Ovary (tissue), 9 donors: Measurements from ENCODE around the gene CSNK2B. TPM values are rescaled to one million over a fixed set of nuclear protein-coding genes. Genes with fewer than 3 reads are reported as not detected.

ENCODE experiments used
- DNase-seq, 5 donors: peaks; one replicate each; pipeline ENCODE4 v3.0.0-alpha.2; 2019 to 2020
- H3K27ac ChIP-seq, 2 donors: fragments of 200-600 bp; one replicate each; pipeline versions ENCODE4 v1.5.1 to v1.8.0; 2019 to 2022
- H3K27me3 ChIP-seq: fragments of 200-600 bp; one replicate; pipeline ENCODE4 v1.8.0; 2022
- H3K36me3 ChIP-seq: fragments of 200-600 bp; sonication (generic); one replicate; pipeline ENCODE4 v1.5.1; 2019
- H3K4me1 ChIP-seq: one replicate; pipeline ENCODE4 v1.8.1; 2013; ENCODE audit warnings: mild to moderate bottlenecking, moderate library complexity; ENCODE audit not compliant: insufficient read depth
- H3K4me3 ChIP-seq: fragments of 200-600 bp; sonication (generic); one replicate; pipeline ENCODE4 v1.5.1; 2017
- H3K9me3 ChIP-seq, 2 donors: fragments of 200-600 bp in 1 of 2; sonication (generic) in 1 of 2; one replicate each; pipeline versions ENCODE4 v1.5.1 to v1.8.1; 2013 to 2019; ENCODE audit warnings: mild to moderate bottlenecking in 1 of 2, moderate library complexity in 1 of 2
- CTCF ChIP-seq, 3 donors: fragments of 450-650 bp in 2 of 3; fragments of 200-600 bp in 1 of 3; IDR thresholded peaks; one replicate each; pipeline versions ENCODE4 v1.5.1 to v1.8.0; 2016 to 2022; ENCODE audit warnings: antibody characterized with exemption in 3 of 3, mild to moderate bottlenecking in 1 of 3
- EP300 ChIP-seq: sonication (generic); formaldehyde crosslinking; IDR thresholded peaks from one replicate; pipeline ENCODE4 v1.6.1; 2017; ENCODE audit warnings: antibody characterized with exemption
- POLR2A ChIP-seq: fragments of 450-650 bp; IDR thresholded peaks from one replicate; pipeline ENCODE4 v1.6.1; 2017; ENCODE audit warnings: antibody characterized with exemption, mild to moderate bottlenecking, moderate library complexity
- WGBS, 3 donors: extraction: QIAGEN DNeasy Blood & Tissue Kit in 1 of 3; methylation state at CpG; one replicate each; pipeline versions ENCODE4 v1.1.5 to v1.1.7; 2013 to 2017; 5-methylcytosine and 5-hydroxymethylcytosine counted together
- intact Hi-C, 4 donors: fragments of 100-400 bp; cut with DNase I; formaldehyde crosslinking; loops; one replicate each; pipeline versions ENCODE4 v1.11.0 to v1.15.1; 2022 to 2023
- polyA plus RNA-seq, 2 donors: library from polyadenylated mRNA; stranded (reverse); fragments of 200-250 nt in 1 of 2; fragments of 350-450 nt in 1 of 2; fragmentation: Illumina TruSeq in 1 of 2; extraction: RNeasy Lipid Tissue Mini Kit (QIAGEN cat#74804) in 1 of 2; gene quantifications; one replicate each; pipeline ENCODE4 v1.2.3, GENCODE V29; 2013 to 2014
- total RNA-seq, 7 donors: library from RNA; depleted of rRNA in 2 of 7; stranded (reverse); fragments of >200 nt in 2 of 7; fragmentation: NEBNext Ultra II Directional in 3 of 7; extraction: Animal tissue kit (Norgen Biotek cat#: 25700) in 3 of 7; gene quantifications; one replicate each; pipeline versions ENCODE4 v1.1.0 to v1.2.4, GENCODE V29; 2016 to 2023
- donor health status: DM: no; HTN: no; CAD: no; lungs with moderate emphysema.
- donor health status: DM: no; HTN: no; CAD: no.
- donor health status: Bipolar disorder and iron deficiency.
- donor health status: DM: yes; HTN: yes; CAD: no.
- donor health status: DM: no; HTN: no; CAD: no.
- donor health status: DM: yes; HTN: yes; CAD: no.

The CSNK2B gene
- total and polyA plus RNA-seq, 9 donors: 120 to 258 (median 144) TPM

DNA sequence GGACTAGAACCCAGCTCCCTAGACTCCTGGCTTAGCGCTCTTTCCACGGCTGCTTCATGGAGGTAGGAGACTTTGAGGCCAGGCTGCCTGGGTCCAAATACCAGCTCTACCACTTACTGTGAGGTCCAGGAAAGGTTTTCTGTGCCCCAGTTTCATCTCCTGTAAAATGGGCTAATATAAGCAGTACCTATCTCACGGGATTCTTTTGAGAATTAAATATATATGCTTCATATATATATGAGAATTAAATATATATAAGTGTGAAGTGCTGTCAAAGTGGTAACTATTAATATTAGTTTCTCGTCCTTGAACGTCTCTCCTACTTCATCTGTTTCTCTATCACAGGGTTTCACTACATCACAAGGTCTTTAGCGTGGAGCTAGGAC lies 25.2 kb downstream of the CSNK2B start:
- 84 to 91% (median 86%) methylated on average over 6 of the region's 6 CpGs for WGBS, 3 donors
- Histone ChIP-seq H3K4me1 (no peaks in the 10 kb centered on the region), H3K4me3 (no peak overlapping the region), H3K9me3 (no peaks in the 10 kb centered on the region), H3K27ac (no peak overlapping the region), H3K27me3 (no peaks in the 10 kb centered on the region), H3K36me3 (no peaks in the 10 kb centered on the region)
- no peak for DNase-seq
- TF ChIP-seq POLR2A: no peak
- no peak for TF ChIP-seq EP300
- intact Hi-C loops: no loop called here

GRCh38 chr6:31691564-31692108 lies 25.8 kb downstream of the CSNK2B start:
- no peaks in the 10 kb centered on the region for H3K27me3 ChIP-seq
- intact Hi-C loops: no loop called here
- no peaks in the 10 kb centered on the region for H3K9me3 ChIP-seq
- no peak overlapping the region for H3K4me3 ChIP-seq
- 89 to 96% (median 92%) methylated on average over 12 of the region's 12 CpGs for WGBS, 3 donors
- H3K4me1 ChIP-seq: no peaks in the 10 kb centered on the region
- TF ChIP-seq EP300 (no peak), CTCF (IDR thresholded peaks at IDR 0.05) (no peak), POLR2A (no peak)
- no peak for DNase-seq
- H3K27ac ChIP-seq: no peak overlapping the region
- no peaks in the 10 kb centered on the region for H3K36me3 ChIP-seq

- H3K4me3 ChIP-seq: no peak overlapping the region
- no peaks in the 10 kb centered on the region for H3K9me3 ChIP-seq
- no peak overlapping the region for H3K27ac ChIP-seq
- H3K36me3 ChIP-seq: no peaks in the 10 kb centered on the region
- WGBS, 3 donors: 82 to 86% (median 86%) methylated on average over 4 of the region's 4 CpGs
- TF ChIP-seq POLR2A: no peak
- no peak for TF ChIP-seq CTCF (IDR thresholded peaks at IDR 0.05)
- no peak for TF ChIP-seq EP300
- H3K27me3 ChIP-seq: no peaks in the 10 kb centered on the region
- H3K4me1 ChIP-seq: no peaks in the 10 kb centered on the region
- DNase-seq: no peak
- intact Hi-C loops: no loop called here
Measured at GRCh38 chr6:31692353-31692752, 26.5 kb downstream of the CSNK2B start.

DNA sequence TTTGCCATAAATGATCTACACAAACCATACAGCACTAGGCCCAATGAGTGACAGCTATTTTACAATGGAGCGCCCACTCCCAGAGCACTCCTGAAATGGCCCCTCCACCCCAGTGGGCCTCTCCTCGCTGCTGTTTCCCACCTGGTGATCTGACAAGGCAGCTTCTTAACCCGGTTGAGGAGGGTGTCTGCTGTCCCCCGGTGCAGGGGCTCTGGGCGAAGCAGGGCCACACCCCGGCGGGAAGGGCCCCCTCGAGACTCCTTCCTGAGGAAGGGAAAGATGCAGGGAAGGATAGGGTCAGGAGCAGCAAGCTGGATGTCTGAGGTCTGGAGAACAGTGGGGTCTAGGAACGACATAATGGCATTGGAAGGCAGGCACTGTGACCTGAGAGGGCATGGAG lies 27.0 kb downstream of the CSNK2B start:
- Histone ChIP-seq H3K36me3 (no peaks in the 10 kb centered on the region), H3K4me1 (no peaks in the 10 kb centered on the region), H3K27ac (no peak overlapping the region), H3K4me3 (no peak overlapping the region), H3K27me3 (no peaks in the 10 kb centered on the region), H3K9me3 (no peaks in the 10 kb centered on the region)
- intact Hi-C loops: no loop called here
- no peak for DNase-seq
- WGBS, 3 donors: 80 to 86% (median 83%) methylated on average over 9 of the region's 9 CpGs
- TF ChIP-seq EP300 (no peak), CTCF (IDR thresholded peaks at IDR 0.05) (no peak), POLR2A (no peak)

DNA sequence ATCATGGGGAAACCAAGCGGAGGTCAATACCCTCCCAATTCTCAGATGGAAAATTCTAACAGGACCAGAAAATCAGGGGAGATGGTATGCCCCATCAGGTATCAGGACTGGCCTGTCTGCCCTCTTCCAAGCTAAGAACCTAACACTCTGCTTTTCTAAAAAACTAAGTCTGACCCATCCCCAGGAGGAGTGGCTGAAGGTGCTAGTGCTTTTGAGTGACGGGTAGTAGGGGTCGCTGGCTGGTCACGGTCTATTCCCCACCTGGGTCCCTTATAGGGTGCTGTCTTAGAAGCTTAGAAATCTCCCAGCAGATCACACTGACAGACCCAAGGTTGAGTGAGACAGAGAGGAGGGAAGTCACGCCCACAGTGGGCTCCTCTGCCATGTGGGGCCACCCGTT lies 27.7 kb downstream of the CSNK2B start:
- intact Hi-C loops: no loop called here
- Histone ChIP-seq H3K36me3 (no peaks in the 10 kb centered on the region), H3K4me1 (no peaks in the 10 kb centered on the region), H3K4me3 (no peak overlapping the region), H3K9me3 (no peaks in the 10 kb centered on the region), H3K27me3 (no peaks in the 10 kb centered on the region), H3K27ac (no peak overlapping the region)
- TF ChIP-seq EP300 (no peak), POLR2A (no peak), CTCF (IDR thresholded peaks at IDR 0.05) (no peak)
- WGBS, 3 donors: 87 to 90% (median 87%) methylated on average over 6 of the region's 6 CpGs
- DNase-seq: no peak
